M059J (cell line): Measurements from ENCODE around the gene PEMT. TPM values are rescaled to one million over a fixed set of nuclear protein-coding genes. Genes with fewer than 3 reads are reported as not detected.

ENCODE experiments used
- DNase-seq: peaks from one replicate; pipeline ENCODE4 v3.0.0-alpha.2; 2012; ENCODE audit warnings: low read depth
- total RNA-seq: library from RNA; depleted of rRNA; stranded (reverse); fragments of >200 nt; shearing (Covaris generic); gene quantifications from 2 replicates; pipeline ENCODE4 v1.2.3, GENCODE V29; 2014

The PEMT gene
- total RNA-seq, 1 experiment from 2014 or later: 41.5 TPM

- DNase-seq: no peak
Measured at GRCh38 chr17:17605083-17605728, 13.7 kb upstream of the PEMT start.

GRCh38 chr17:17603895-17604225 lies 12.4 kb upstream of the PEMT start:
- no peak for DNase-seq

GRCh38 chr17:17603178-17603894 lies 11.8 kb upstream of the PEMT start:
- no peak for DNase-seq

- DNase-seq: no peak
Measured at GRCh38 chr17:17599965-17600364, 8.5 kb upstream of the PEMT start.

- DNase-seq: no peak
Measured at GRCh38 chr17:17598003-17598402, 6.5 kb upstream of the PEMT start.

- DNase-seq: no peak
Measured at GRCh38 chr17:17595755-17596154, 4.2 kb upstream of the PEMT start.

- no peak for DNase-seq
Measured at GRCh38 chr17:17593222-17593620, 1.7 kb upstream of the PEMT start.

- no peak for DNase-seq
Measured at GRCh38 chr17:17590883-17591354, 589 bp downstream of the PEMT start.

GRCh38 chr17:17590141-17590751 lies 1.3 kb downstream of the PEMT start:
- no peak for DNase-seq

GRCh38 chr17:17587614-17588337 lies 3.7 kb downstream of the PEMT start:
- DNase-seq: no peak

- no peak for DNase-seq
Measured at GRCh38 chr17:17582372-17582771, 9.1 kb downstream of the PEMT start.

GRCh38 chr17:17581509-17581908 lies 10.0 kb downstream of the PEMT start:
- DNase-seq: no peak

GRCh38 chr17:17580662-17581470 lies 10.6 kb downstream of the PEMT start:
- peak; percentile 11 for DNase-seq

- no peak for DNase-seq
Measured at GRCh38 chr17:17579691-17580090, 11.8 kb downstream of the PEMT start.

- DNase-seq: no peak
Measured at GRCh38 chr17:17577373-17577772, 14.1 kb downstream of the PEMT start.

GRCh38 chr17:17576772-17577234 lies 14.7 kb downstream of the PEMT start:
- DNase-seq: no peak

GRCh38 chr17:17575360-17576251 lies 15.9 kb downstream of the PEMT start:
- DNase-seq: no peak

GRCh38 chr17:17573912-17574311 lies 17.6 kb downstream of the PEMT start:
- no peak for DNase-seq

GRCh38 chr17:17572010-17572785 lies 19.3 kb downstream of the PEMT start:
- DNase-seq: no peak
